Stimulated activated CD4-positive, alpha-beta T cell treated with anti-CD3 and anti-CD28 coated beads, Interleukin-1b, Interleukin-23, amount 100 ng/mL, for 48 hours (primary cell): ENCODE results near the gene KRT83.
"Not testable (repeated sequence)": the region's sequence is repeated elsewhere in the genome, so short reads cannot be mapped to it uniquely, and the experiment has no call there.

Experiments
- DNase-seq: peaks from one replicate; pipeline ENCODE4 v3.0.0-alpha.2; 2020

Gene KRT83

DNA sequence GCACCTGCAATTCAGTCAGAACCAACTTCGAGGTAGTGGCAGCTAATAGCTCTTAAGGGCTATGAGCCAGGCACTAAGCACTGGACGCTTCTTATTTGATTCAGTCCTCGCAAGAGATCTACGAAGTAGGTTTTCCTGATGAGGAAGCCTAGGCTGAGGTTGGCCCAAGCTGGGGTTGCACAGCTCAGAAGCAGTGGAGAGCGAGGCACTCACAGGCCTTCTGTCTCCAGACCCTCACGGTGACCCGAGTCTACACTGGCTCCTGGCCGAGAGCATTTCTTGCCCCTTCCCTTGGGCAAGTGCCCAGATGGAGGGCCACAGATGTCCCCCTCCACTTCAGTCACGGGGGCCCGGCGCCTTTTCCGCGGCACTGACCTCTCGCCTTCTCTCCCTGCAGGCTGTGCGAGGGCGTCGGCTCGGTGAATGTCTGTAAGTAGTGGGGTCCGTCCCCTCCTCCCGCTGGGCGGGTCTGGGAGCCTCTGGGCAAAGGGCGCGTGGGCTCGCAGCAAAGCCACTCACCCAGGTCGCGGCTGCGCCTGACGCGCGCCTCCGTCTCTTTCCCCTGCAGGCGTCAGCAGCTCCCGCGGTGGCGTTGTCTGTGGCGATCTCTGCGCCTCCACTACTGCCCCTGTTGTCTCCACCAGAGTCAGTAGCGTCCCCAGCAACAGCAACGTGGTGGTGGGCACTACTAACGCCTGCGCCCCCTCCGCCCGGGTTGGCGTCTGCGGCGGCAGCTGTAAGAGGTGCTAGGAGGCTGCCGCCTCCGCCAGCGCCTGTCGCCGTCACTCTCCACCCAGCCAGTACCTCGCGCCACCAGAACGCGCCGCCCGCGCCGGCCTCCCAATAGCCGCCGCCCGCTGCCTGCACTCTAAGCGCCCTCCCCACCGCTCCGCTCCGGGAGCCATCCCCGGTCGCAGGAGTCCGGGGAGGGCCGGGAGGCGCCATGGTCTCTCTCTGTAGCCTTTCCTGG lies 13.1 kb downstream of the KRT83 start:
- peak; percentile 51 for DNase-seq

DNA sequence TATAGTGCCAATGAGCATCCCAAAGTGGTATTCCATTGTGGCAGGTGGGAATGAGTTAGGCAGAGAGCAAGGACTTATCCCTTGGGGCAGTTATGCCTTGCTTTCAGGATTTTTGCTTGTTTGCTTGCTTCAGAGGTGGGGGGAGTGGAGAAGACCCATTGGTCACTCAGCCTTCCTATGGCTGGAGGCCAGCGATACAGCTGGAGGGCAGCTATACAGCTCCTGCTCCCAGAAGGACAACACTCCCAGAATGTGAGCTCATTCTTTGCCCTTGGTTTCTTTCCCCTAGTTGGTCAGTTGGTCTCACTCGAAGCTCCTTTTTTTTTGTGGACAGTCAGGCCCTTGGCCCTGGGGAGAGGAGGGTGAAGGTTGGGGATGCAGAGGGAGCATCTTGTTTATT lies 14.5 kb downstream of the KRT83 start:
- DNase-seq: no peak

GRCh38 chr12:52305921-52306705 lies 15.1 kb downstream of the KRT83 start:
- DNase-seq: no peak

DNA sequence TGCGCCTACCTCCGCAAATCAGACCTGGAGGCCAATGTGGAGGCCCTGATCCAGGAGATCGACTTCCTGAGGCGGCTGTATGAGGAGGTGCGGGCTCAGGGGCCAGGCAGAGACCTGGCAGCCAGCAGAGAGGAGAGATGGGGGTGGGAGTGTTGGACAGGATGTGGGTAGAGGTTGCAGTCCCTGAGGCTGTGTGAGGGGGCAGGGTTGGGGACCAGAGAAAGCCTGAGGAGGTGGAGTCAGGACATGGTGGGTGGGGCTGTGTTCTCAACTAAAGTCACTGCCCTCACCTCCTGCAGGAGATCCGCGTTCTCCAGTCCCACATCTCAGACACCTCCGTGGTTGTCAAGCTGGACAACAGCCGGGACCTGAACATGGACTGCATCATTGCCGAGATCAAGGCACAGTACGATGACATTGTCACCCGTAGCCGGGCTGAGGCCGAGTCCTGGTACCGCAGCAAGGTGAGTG lies 16.2 kb downstream of the KRT83 start:
- DNase-seq: not testable (repeated sequence)

- DNase-seq: not testable (repeated sequence)
Observed at GRCh38 chr12:52302242-52302914, 18.8 kb downstream of the KRT83 start.

GRCh38 chr12:52301721-52302120 lies 19.5 kb downstream of the KRT83 start:
- DNase-seq: not testable (repeated sequence)

DNA sequence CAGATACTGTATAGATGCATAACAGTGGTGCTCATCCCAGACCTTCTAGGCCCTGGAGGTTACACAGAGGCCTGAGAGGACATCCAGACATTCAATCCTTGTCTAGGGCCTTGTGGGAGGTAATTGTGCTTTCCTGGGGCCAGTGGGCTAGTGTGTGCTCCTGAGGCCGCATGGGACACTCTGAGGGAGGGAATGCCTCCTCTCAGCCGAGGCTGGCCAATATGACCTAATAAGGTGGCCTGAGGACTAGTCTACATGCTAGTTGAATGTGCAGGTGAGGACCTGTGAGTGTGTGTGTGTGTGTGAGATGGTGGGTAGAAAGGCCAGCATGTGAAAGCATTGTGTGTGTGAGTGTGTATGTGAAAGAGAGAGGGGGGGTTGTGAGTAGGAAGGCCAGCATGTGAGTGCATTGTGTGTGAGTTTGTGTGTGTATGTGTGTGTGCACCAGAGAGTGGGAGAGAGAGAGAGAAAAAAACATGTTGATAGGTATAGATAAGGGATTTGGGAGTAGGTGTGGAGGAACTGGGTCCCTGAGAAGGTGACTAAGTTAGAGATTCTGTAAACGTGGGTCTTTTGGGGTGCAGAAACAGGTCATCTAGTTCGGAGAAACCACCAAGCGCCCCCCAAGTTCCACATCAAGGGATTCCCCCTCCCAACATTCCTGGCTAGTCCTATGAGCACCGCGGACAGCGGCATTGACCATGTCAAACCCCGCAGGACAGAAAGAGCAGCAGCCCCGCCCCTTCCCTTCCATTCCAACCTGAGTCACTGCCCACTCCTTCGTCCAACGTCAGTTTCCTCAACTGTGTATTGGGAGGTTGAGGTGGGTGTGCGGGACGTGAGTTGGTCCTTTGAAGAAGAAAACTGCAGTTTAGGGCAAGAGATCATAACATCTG lies 20.2 kb downstream of the KRT83 start:
- no peak for DNase-seq

- no peak for DNase-seq
Observed at GRCh38 chr12:52298677-52299190, 22.5 kb downstream of the KRT83 start.

DNA sequence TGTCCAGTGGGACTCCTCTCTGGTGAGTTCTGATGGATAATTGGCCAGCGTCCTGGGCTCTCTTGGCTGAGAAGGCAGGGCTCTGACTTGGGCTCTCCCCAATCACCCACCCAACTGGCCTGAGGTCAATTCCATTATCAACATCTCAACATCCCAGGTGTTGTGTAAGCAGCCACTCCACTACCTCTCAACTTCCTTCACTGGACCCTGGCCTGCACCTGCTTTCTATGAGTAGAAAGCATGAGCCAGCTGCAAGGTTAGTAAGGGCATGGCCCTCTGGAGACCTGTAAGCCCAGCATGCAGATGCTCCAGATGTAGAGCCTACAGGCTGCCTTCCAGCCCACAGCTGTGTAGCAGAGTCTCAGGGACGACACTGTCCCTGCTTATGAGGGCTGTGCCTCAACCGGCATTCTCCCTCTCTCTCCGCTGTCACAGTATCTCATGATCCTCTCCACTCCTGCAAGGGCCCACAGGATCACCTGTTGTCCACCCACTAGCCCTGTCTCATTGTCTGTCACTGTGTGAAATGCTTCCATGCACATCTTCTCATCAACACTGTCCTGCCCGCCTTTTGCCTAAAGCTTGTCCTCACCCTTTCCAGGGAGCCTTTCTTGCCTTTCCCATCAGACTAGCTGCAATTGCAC lies 24.5 kb downstream of the KRT83 start:
- no peak for DNase-seq

DNA sequence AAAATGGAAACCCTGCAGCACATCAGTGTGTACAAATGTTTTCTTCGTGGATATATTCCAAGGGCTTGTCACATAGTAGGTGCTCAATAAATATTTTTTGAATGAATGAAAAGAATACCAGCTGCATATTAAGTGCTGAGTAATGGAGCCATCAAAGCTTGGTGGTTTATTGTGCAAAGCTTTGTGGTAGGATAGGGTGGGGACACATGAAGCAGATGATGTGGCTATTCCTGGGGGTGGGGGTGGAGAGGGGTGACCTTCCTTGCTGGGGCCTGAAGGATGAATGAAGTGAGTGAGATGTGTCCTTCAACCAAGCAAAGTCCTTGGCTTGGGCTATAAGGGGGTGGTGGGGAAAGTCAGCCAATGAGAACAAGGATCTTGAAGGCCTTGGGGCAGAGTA lies 25.5 kb downstream of the KRT83 start:
- DNase-seq: no peak

DNA sequence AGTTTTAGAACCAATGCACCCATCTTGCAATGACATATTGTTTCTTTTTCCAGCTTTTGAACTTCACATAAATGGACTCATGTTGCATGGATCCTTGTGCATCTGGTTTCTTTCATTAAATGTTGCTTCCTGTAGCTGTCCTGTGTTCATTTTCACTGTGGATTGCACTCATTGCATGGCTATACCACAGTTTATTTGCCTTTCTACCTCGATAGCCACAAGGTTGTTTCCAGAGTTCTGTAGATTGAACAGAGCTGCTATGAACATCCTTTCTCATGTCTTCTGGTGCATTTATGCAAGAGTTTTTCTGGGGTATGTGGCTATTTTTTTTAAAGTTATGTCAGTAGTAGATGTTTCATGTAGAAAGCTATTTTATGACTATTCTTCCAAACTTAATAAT lies 26.4 kb downstream of the KRT83 start:
- no peak for DNase-seq

DNA sequence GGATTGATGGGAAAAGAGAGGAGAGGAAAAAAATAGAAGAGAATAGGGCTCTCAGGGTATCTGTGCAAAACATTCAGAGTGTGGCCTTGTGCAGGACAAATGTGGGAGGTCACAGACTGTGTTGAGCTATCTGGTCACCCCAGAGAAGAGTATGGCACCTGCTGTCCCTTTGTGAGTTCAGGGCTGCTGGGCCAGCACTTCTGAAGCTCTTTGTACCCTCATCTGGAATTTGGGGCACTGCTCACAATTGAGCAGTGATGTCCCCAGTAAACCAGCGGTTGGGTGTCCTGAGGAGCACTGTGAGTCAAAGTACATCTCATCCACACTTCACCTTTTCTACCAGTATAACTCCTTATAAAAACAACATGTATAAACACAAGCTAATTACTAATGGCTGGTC lies 27.3 kb downstream of the KRT83 start:
- DNase-seq: no peak

GRCh38 chr12:52291267-52291935 lies 29.8 kb downstream of the KRT83 start, which contains the start of gene KRT81:
KRT81 (minus strand) TSS chr12:52291534; CDS start chr12:52291465, 69 bp downstream.
- no peak for DNase-seq

DNA sequence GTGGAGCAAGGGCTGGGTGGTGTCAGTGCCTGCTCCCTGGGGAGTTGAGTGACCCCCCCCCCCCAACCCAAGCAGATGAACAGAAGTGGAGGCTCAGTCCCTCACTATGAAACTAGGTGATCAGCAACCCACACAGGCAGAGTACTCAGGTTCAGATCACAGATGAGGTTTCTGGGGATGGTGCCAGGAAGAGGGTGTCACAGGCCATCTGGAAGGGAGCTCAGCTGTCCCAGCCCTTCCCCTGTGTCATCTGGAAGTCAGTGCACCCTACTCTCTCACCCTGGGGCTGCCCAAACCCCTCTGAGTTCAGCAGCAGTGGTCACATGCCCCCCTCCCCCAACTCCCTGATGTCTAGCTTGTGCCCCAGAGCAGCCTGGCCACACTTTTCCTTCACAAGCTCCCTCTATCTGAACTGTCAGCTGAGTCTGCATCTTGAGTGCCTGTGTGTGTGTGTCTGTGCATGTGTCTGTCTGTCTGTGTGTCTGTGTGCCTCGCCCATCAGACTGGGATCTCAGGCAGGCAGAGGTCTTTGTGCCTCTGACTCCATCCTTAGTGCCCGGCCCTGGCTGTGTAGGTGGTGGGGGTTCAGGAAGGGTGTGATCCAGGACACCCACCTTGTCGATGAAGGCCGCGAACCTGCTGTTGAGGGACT lies 30.6 kb downstream of the KRT83 start:
- not testable (repeated sequence) for DNase-seq

DNA sequence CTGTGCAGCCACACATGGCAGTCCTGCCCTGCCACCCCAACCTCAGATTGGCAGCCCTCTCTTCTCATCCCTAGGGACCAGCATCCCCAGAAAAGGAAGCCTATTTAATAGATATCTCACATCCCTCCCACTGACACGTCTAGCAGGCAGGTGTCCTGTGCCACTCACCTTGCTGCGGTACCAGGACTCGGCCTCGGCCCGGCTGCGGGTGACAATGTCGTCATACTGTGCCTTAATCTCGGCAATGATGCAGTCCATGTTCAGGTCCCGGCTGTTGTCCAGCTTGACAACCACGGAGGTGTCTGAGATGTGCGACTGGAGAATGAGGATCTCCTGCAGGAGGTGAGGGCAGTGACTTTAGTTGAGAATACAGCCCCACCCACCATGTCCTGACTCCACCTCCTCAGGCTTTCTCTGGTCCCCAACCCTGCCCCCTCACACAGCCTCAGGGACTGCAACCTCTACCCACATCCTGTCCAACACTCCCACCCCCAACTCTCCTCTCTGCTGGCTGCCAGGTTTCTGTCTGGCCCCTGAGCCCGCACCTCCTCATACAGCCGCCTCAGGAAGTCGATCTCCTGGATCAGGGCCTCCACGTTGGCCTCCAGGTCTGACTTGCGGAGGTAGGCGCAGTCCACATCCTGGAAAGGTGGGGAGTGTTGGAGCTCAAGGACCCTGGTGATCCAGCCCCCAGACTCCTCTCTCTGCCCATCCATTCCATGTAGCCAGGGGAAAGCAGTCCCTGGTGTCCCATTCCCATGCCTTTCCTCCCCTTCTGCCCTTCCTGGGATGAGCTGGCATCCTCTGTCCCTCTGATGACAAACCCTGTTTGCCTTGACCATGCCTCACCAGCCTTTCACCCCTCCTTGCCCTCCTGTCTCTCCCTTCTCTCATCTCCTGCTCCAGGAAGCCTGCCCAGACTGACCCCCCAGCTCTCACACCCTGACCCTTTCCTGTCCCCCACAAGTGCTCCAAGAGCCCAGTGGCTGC lies 33.1 kb downstream of the KRT83 start:
- DNase-seq: not testable (repeated sequence)

DNA sequence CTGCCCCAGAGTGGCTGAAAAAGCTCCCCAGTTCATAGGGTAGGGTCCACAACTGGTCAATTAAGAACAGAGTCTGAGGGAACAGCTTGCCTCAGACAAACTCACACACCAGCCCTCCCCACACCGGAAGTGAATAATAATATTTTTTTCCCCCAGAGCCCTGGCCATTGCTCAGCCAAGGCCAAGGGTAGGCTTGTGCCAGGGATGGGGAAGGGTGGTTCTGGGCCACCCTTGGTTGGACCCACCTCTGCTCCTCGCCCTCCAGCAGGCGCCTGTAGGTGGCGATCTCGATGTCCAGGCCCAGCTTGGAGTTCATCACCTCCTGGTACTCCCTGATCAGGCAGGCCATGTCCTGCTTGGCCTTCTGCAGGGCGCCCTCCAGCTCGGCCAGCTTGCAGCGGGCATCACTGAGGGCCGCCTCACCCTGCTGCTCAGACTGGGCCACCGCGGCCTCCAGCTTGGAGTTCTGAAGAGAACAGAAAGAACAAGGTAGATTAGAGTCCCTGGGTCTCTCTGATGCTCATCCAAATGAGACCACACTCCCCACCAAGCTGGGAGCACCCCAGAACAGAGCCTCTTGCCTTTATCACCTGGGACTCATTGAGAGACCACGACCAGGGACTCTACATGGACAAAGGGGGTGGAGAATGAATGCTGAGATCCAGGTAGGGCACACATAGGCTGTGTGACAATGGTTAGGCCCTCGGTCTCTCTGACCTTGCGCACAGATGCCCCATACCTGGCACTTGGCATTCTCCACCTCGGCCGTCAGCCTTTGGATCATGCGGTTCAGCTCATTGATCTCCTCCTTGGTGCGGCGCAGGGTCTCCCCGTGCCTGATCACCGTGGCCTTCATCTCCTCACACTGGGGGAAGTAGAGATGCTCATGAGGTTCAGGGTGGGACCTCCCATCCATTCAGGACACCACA lies 34.1 kb downstream of the KRT83 start:
- DNase-seq: not testable (repeated sequence)

DNA sequence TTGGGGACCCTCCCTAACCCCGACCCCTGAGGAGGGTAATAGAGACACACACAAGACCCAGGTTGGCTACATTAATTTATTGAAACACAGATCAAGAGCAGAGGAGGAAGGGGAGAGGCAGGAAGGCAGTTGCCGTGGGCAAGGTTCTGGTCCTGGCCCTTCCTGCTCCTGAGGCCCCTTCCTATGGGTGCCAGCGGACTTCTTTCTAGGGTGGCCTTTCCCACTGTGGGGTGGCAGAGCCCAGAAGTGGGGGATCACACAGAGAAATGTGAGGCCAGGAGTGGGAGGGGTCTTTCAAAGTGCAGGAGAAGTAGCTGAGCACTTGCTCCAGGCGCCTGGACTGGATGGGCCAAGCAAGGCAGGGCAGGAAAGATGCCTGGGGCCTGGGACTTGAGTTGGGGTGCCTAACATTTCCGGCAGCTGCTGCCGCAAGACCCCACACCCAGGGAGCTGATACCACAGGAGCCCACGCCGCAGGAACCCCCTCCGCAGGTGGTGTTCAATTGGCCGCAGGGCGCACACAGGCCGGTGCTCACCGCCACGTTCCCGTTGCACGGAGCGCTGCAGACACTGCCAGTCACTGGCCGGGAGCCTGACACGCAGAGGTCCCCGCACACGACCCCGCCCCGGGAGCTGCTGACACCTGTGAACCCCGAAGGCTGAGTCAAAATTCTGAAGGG lies 35.2 kb downstream of the KRT83 start:
- DNase-seq: no peak
